ENCODE measurements around the gene ANKS1B.

ANKS1B gene

GRCh38 chr12:99067171-99067785 lies 917.5 kb downstream of the ANKS1B start:
- Histone ChIP-seq H3K4me3 (ENCODE audit: low read depth, low read length) (no peak overlapping the region), H3K9me3 (ENCODE audit: severe bottlenecking) (no peaks in the 10 kb centered on the region), H3K36me3 (no peaks in the 10 kb centered on the region), H3K27me3 (ENCODE audit: insufficient read depth, low read depth, severe bottlenecking) (no peaks in the 10 kb centered on the region), H3K27ac (no peak overlapping the region)
- no peak for DNase-seq
- TF ChIP-seq, protein P1, sequence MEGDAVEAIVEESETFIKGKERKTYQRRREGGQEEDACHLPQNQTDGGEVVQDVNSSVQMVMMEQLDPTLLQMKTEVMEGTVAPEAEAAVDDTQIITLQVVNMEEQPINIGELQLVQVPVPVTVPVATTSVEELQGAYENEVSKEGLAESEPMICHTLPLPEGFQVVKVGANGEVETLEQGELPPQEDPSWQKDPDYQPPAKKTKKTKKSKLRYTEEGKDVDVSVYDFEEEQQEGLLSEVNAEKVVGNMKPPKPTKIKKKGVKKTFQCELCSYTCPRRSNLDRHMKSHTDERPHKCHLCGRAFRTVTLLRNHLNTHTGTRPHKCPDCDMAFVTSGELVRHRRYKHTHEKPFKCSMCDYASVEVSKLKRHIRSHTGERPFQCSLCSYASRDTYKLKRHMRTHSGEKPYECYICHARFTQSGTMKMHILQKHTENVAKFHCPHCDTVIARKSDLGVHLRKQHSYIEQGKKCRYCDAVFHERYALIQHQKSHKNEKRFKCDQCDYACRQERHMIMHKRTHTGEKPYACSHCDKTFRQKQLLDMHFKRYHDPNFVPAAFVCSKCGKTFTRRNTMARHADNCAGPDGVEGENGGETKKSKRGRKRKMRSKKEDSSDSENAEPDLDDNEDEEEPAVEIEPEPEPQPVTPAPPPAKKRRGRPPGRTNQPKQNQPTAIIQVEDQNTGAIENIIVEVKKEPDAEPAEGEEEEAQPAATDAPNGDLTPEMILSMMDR (IDR thresholded peaks at IDR 0.05; ENCODE audit: low read depth, low read length) = no peak

DNA sequence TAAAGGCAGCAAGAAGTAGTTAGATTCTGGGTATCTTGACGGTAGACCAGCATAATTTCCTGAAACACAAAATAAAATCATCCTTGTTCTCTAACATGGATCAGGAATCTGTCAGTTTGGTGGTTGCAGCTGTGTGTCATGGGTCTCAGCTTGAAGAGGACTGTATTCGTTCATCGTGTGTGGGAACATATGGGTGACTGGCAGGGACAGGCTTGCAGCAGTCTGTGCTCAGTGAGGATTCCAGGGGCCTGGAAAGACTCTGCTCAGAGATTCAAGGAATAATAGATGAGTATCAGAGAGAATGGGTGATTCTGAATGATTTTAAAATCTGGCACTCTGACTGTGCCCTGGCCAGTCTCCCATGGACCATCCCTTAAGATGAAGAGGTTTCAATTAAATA lies 918.0 kb downstream of the ANKS1B start:
- Histone ChIP-seq H3K9me3 (ENCODE audit: severe bottlenecking) (no peaks in the 10 kb centered on the region), H3K27me3 (ENCODE audit: insufficient read depth, low read depth, severe bottlenecking) (no peaks in the 10 kb centered on the region), H3K27ac (no peak overlapping the region), H3K36me3 (no peaks in the 10 kb centered on the region), H3K4me3 (ENCODE audit: low read depth, low read length) (no peak overlapping the region)
- DNase-seq = no peak
- TF ChIP-seq, protein P1 (IDR thresholded peaks at IDR 0.05; ENCODE audit: low read depth, low read length) = no peak

- H3K36me3 ChIP-seq = no peaks in the 10 kb centered on the region
- no peak overlapping the region for H3K27ac ChIP-seq
- TF ChIP-seq, protein P1 (IDR thresholded peaks at IDR 0.05; ENCODE audit: low read depth, low read length) = no peak
- no peaks in the 10 kb centered on the region for H3K27me3 ChIP-seq (ENCODE audit: insufficient read depth, low read depth, severe bottlenecking)
- H3K4me3 ChIP-seq (ENCODE audit: low read depth, low read length) = no peak overlapping the region
- no peaks in the 10 kb centered on the region for H3K9me3 ChIP-seq (ENCODE audit: severe bottlenecking)
- no peak for DNase-seq
Measured at GRCh38 chr12:99063182-99063581, 921.6 kb downstream of the ANKS1B start.

- no peaks in the 10 kb centered on the region for H3K36me3 ChIP-seq
- H3K27me3 ChIP-seq (ENCODE audit: insufficient read depth, low read depth, severe bottlenecking) = no peaks in the 10 kb centered on the region
- H3K4me3 ChIP-seq (ENCODE audit: low read depth, low read length) = no peak overlapping the region
- no peak overlapping the region for H3K27ac ChIP-seq
- no peak for DNase-seq
- TF ChIP-seq, protein P1 (IDR thresholded peaks at IDR 0.05; ENCODE audit: low read depth, low read length) = no peak
- no peaks in the 10 kb centered on the region for H3K9me3 ChIP-seq (ENCODE audit: severe bottlenecking)
Measured at GRCh38 chr12:99059824-99060511, 924.8 kb downstream of the ANKS1B start.

DNA sequence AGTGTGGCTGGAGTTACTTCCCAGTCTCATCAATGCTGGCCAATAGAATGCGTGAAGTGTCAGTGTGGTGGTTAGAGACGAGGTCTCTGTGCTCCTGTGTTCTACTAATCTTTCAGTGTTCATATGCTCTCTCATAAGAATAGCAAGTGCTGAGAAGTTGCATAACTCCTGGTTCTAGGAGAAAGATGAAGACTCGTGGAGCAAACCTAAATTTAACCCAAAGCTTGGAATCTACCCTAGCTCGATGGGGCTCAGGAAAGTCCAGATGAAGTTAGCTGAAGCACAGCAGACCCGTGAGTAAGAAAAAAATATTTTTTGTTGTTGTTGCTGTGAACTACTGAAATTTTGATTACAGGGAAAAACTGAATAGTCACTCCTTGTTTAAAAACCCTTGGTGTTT lies 927.1 kb downstream of the ANKS1B start:
- no peak overlapping the region for H3K4me3 ChIP-seq (ENCODE audit: low read depth, low read length)
- H3K27me3 ChIP-seq (ENCODE audit: insufficient read depth, low read depth, severe bottlenecking) = no peaks in the 10 kb centered on the region
- H3K36me3 ChIP-seq = no peaks in the 10 kb centered on the region
- DNase-seq = no peak
- H3K27ac ChIP-seq = no peak overlapping the region
- TF ChIP-seq, protein P1 (IDR thresholded peaks at IDR 0.05; ENCODE audit: low read depth, low read length) = no peak
- H3K9me3 ChIP-seq (ENCODE audit: severe bottlenecking) = no peaks in the 10 kb centered on the region
